ENCODE measurements around the gene RPTOR.
A peak's percentile ranks its signal among the peaks of the same experiment; 100 is the strongest.

The RPTOR gene

GRCh38 chr17:80995131-80995530, 450.5 kb downstream of the RPTOR start:
- no peak for DNase-seq

- DNase-seq: no peak
These were observed 452.0 kb downstream of the RPTOR start for GRCh38 chr17:80996422-80997305.

- DNase-seq: peak; percentile 23 to 38
These were observed 452.9 kb downstream of the RPTOR start for GRCh38 chr17:80997424-80998117.

- no peak for DNase-seq
These were observed 453.6 kb downstream of the RPTOR start for GRCh38 chr17:80998118-80998747.

DNA sequence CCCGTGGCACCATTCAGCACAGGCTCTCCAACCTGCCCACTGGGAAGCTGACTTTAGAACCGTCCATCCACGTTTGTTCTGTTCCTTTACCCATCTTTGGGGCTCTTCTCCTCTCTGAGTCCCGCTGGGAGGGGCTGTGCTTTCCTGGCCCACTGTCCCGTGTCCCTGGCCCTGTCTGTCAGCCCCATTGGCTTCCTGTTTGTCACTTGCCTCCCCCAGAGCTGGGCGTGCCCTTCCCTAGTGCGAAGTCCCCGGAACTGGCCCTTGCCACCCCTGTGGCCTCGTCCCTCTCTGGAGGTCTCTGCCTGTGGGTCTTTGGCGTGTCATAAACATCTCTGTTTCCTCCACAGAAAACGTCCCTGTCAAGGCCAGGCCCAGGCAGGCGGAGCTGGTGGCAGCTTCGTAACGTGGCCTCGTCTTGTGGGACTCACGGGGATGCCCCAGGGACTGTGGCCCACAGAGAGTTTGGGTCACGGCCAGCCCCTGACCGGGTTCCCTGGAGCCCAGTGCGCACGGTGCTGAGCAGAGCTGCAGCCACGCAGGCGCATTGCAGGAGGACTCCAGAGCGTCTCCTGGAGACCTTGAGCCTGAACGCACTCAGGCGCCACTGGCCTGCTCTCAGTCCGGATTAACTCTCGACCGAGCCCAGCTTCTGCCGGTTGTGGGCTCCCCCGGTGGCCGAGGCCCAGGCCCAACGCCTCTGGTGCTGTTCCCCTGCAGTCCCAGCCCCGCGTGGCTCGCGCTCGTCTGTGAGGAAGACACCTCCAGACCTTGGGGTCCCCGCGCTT, 454.3 kb downstream of the RPTOR start:
- no peak for DNase-seq

GRCh38 chr17:80999536-81000333, 455.1 kb downstream of the RPTOR start:
- DNase-seq: no peak

GRCh38 chr17:81000334-81000630, 455.6 kb downstream of the RPTOR start:
- DNase-seq: no peak

DNA sequence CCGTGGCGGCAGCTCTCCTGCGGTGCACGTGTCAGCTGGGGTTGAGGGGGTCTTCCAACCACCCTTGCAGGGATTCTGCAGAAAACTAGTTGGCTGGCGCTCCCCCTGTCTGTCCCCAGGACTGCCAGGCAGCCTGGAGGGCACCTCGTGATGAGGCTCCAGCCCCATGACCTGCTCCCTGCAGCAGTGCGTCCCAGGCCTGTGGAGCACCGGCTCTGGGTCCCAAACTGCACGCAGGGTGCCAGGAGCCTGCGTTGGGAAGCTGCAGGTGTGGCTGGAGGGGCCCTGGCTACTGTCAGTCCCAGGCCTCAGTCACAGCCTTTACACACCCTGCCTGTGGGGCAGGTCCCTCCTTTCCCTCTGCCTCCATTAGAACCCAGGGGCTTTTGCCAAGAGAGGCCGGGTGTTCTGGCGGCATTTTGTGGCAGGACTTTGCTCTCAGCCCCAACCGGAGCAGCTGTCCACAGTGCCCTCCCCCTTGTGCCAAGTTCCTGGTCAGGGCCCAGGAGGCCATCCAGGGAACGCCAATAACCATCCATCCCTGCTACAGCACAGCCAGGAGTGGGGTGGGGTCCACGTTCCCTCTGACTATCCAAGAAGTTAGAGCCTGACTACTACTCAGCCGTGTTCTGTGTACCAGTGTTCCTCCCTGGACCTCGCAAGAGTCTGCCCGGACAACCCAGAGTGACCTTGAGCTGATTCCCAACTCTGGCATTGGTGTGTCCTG, 456.2 kb downstream of the RPTOR start:
- DNase-seq: no peak

GRCh38 chr17:81002013-81002384, 457.4 kb downstream of the RPTOR start:
- no peak for DNase-seq

GRCh38 chr17:81002409-81003361, 458.0 kb downstream of the RPTOR start:
- DNase-seq: no peak

DNA sequence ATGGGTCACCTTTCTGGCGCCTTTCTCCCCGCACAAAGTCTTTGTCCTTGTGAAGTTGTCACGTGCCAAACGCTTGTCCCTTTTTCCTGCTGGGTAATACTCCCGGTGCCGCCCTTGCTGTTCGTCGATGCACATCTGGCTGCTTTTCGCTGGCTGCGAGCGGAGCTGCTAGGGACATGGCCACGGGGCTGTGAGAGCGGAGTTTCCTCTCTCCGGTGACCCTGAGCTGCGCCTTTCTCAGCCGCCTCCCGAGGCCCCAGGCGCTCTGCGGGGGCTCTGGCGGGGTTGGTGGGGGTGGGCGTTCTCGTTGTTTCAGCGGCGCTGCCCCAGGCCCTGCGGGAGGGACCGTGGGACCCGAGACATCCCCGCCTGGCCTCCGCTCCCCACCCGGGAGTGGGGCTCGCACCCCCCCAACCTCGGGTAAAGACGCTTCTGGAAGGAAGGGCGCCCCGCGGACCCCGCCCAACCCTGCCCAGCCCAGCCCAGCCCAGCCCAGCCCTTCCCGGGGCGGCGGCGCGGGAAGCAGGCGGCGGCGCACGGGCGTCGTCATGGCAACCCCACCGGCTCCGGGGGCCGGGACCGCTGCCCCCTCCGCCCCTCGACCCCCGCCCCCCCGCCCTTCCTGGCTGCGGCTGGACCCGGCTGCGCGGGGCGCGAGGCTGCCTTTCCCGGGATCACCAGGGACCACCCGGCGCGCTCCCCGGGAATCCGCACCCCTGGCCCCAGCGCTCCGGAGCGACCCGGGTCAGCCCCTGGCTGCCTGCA, 459.3 kb downstream of the RPTOR start:
- DNase-seq: peak in 1 of 2 experiments; percentile 22

- DNase-seq: no peak
These were observed 462.3 kb downstream of the RPTOR start for GRCh38 chr17:81006891-81007290.

DNA sequence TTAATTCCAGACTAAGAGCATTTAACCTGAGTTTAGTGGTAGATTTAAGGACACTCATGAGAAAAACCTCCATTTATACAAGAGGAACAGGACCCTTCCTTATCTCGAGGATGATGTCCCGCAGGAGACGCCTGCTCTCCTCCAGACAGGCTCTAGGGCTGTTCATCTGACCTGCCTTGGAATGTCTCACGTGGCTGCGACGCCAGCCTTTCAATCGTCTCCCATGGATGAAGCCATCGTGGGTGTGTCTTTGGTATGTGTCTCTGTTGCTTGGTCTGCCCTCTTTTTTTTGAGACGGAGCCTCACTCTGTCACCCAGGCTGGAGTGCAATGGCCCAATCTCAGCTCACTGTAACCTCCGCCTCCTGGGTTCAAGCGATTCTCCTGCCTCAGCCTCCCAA, 463.5 kb downstream of the RPTOR start:
- no peak for DNase-seq

GRCh38 chr17:81009136-81009535, 464.5 kb downstream of the RPTOR start:
- peak; percentile 82 to 87 for DNase-seq

- no peak for DNase-seq
These were observed 466.3 kb downstream of the RPTOR start for GRCh38 chr17:81010935-81011334.

- no peak for DNase-seq
These were observed 467.3 kb downstream of the RPTOR start for GRCh38 chr17:81011951-81012350.

DNA sequence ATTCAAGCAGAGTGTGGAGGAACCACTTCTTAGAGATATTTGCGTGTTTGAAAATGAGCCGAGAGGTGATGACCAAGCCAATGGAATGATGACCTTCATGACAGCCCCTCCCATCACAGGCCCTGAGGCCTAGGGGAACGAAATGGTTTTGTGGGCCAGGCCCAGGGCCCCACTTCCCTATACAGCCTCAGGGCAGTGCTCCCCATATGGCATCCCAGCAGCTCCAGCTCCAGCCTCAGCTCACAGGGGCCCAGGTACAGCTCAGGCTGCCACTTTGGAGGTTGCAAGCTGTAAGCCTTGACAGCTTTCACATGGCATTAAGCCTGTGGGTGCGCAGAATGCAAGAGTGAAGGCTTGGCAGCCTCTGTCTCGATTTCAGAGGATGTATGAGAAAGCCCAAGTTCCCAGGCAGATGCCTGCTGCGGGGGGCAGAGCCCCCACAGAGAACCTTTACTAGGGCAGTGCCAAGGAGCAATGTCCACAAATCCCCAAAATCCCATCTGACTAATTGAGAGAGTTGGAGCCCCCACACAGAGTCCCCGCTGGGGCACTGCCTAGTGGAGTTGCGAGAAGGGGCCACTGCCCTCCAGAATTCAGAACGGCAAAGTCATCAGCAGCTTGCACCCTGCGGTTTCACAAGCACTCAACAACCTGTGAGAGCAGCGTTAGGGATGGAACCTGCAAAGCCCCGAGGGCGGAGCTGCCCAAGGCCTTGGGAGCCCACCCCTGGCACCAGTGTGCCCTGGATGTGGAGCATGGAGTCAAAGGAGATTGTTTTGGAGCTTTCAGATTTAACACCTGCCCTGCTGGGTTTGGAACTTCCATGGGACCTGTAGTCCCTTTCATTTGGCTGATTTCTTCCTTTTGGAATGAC, 468.2 kb downstream of the RPTOR start:
- no peak for DNase-seq

GRCh38 chr17:81013642-81014041, 469.0 kb downstream of the RPTOR start:
- no peak for DNase-seq

DNA sequence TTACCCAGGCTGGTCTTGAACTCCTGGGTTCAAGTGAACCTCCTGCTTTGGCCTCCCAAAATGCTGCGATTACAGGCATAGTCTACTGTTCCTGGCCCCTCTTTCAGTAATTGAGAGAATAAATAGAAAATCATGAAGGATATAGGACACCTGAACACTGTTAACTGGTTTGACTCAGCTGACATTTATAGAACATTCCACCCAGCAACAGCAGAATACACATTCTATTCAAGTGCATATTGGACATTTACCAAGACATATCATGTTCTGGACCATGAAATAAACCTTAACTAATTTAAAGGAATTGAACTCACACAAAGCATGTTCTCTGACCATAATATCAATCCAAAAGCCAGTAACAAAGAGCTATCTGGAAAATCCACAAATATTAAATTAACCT, 470.5 kb downstream of the RPTOR start:
- DNase-seq: no peak

Measured in Kasumi-1 (cell line).